GM10248 (cell line): ENCODE results near the gene ANKUB1.
"Not testable (repeated sequence)": the region's sequence is repeated elsewhere in the genome, so short reads cannot be mapped to it uniquely, and the experiment has no call there.

Experiments used
- CTCF ChIA-PET: fragments of 300-600 bp; sonication (Branson Sonifier 250); formaldehyde crosslinking; extraction: SDS; loops from one replicate; lab custom pipeline; 2021; ENCODE audit warnings: antibody characterized with exemption; lab: Yijun Ruan, JAX
- POLR2A ChIA-PET: fragments of 350-650 bp; sonication (Branson Sonifier 250); formaldehyde crosslinking; extraction: SDS; loops from one replicate; lab custom pipeline; 2020; ENCODE audit warnings: antibody characterized with exemption; lab: Yijun Ruan, JAX
- DNase-seq: peaks from one replicate; pipeline ENCODE4 v3.0.0; 2012; ENCODE audit errors: extremely low spot score
- TF ChIP-seq, protein P1 (sequence below): IDR thresholded peaks from 2 replicates; pipeline ENCODE4 v1.5.1; 2012; ENCODE audit warnings: mild to moderate bottlenecking, low read depth; ENCODE audit errors: extremely low read depth, missing control alignments, control extremely low read depth

The ANKUB1 gene

DNA sequence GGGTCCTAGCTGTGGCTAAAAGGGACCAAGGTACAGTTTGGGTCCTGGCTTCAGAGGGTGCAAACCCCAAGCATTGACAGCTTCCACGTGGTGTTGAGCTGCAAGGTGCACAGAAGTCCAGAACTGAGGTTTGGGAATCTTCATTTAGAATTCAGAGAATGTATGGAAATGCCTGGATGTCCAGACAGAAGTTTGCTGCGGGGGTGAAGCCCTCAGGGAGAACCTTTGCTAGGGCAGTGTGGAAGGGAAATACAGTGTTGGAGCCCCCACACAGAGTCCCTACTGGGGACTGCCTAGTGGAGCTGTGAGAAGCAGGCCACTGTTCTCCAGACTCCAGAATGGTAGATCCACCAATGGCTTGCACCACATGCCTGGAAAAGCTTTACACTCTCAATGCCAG, 38.5 kb upstream of the ANKUB1 start:
- ChIA-PET CTCF (interaction anchor here (1.8 kb wide), 1 partner anchor 23 kb away, joined by 7 read pairs; no protein-coding TSS in a partner anchor), POLR2A (no interaction called here)
- TF ChIP-seq, protein P1, sequence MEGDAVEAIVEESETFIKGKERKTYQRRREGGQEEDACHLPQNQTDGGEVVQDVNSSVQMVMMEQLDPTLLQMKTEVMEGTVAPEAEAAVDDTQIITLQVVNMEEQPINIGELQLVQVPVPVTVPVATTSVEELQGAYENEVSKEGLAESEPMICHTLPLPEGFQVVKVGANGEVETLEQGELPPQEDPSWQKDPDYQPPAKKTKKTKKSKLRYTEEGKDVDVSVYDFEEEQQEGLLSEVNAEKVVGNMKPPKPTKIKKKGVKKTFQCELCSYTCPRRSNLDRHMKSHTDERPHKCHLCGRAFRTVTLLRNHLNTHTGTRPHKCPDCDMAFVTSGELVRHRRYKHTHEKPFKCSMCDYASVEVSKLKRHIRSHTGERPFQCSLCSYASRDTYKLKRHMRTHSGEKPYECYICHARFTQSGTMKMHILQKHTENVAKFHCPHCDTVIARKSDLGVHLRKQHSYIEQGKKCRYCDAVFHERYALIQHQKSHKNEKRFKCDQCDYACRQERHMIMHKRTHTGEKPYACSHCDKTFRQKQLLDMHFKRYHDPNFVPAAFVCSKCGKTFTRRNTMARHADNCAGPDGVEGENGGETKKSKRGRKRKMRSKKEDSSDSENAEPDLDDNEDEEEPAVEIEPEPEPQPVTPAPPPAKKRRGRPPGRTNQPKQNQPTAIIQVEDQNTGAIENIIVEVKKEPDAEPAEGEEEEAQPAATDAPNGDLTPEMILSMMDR: no peak
- no peak for DNase-seq

- DNase-seq, CTCF ChIA-PET, POLR2A ChIA-PET: not testable (repeated sequence)
Measured at GRCh38 chr3:149829631-149830030, 37.3 kb upstream of the ANKUB1 start.

DNA sequence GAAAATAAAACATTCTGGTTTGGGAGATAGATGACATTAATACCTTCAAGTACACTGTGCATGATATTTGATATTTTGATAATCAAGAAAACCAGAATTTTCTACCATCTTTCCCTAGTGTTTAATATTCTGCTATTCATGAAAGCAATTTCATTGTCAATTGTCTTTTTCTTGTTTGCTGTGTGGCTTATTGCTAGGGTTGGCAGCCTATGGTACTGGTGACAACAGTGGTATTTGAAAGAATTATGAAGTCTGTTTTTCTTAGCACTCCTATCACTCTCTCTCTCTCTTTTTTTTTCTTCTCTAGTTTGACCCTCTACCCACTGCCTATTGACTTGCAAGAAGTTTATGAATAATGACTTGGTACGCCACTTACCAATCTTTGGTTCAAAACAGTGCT, 36.0 kb upstream of the ANKUB1 start:
- no peak for DNase-seq
- ChIA-PET POLR2A (no interaction called here), CTCF (no interaction called here)
- TF ChIP-seq, protein P1: no peak

- TF ChIP-seq, protein P1: no peak
- ChIA-PET CTCF (interaction anchor here (1.0 to 4.8 kb wide), 3 partner anchors 18 to 61 kb away, joined by 3 to 33 read pairs (median 5); no protein-coding TSS in a partner anchor), POLR2A (no interaction called here)
- DNase-seq: no peak
Measured at GRCh38 chr3:149826636-149827035, 34.3 kb upstream of the ANKUB1 start.

GRCh38 chr3:149820183-149820582, 27.8 kb upstream of the ANKUB1 start:
- CTCF ChIA-PET: interaction anchor here (1.1 to 3.0 kb wide), 3 partner anchors 11 to 50 kb away, joined by 3 to 27 read pairs (median 4); no protein-coding TSS in a partner anchor
- TF ChIP-seq, protein P1: no peak
- DNase-seq: no peak
- POLR2A ChIA-PET: no interaction called here

DNA sequence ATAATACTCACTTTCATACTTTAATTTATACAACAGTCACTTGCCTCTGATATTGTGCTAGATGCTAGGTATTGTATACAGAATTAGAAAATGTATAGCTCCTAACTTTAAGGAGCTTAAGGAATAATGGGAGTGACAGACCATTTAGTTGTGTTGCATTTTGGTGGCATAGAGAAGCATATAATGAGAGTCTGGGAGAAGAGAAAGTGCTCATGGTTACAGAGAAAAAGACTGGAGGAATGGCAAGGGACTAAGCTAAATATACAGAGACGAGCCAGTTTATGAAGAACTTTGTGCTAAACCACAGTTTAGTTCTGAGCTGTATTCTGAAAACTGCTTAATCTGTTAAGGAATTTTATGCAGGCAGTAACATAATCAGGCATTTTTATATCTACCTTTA, 27.1 kb upstream of the ANKUB1 start:
- TF ChIP-seq, protein P1: no peak
- DNase-seq: no peak
- CTCF ChIA-PET: interaction anchor here (1.1 to 3.0 kb wide), 3 partner anchors 11 to 51 kb away, joined by 3 to 27 read pairs (median 4); no protein-coding TSS in a partner anchor
- POLR2A ChIA-PET: no interaction called here

DNA sequence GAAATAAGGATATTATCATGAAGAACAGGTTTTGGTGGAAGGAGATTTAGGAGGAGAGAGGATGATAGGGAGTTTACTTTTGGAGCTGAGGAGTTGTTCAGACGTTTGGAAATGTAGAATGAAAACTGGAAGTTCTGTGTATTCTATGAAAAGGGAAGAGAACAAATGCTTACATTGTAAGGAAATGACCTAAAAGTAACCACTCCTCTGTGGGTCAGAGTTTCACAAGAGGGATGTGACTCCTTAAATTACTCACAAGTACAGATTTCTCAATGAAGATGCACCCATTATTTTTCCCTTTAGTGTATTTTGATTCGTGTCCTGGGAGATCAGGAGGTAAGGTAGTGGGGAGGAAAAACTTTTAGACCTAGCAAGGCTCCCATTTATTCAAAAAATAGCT, 24.6 kb upstream of the ANKUB1 start:
- TF ChIP-seq, protein P1: no peak
- peak; percentile 13 for DNase-seq
- ChIA-PET CTCF (interaction anchor here (1.3 to 1.6 kb wide), 2 partner anchors 9 to 17 kb away, joined by 3 to 10 read pairs; no protein-coding TSS in a partner anchor), POLR2A (no interaction called here)
